K562 (cell line): Measurements from ENCODE around the gene STIL. TPM values are rescaled to one million over a fixed set of nuclear protein-coding genes. Genes with fewer than 3 reads are reported as not detected.

Experiments
- ATAC-seq: fragments of 200-7000 bp; cut with Tn5 transposase; 3 replicates; pipeline ENCODE4 v1.9.1; 2020; ENCODE audit warnings: moderate library complexity
- BruUV-seq: library from RNA; stranded (reverse); fragments of 400-500 nt; replicated peaks from 2 replicates; lab custom pipeline; 2021; lab: Mats Ljungman, UMichigan
- CTCF ChIA-PET: fragments of 300-600 bp; formaldehyde crosslinking; extraction: SDS; loops from one replicate; lab custom pipeline; 2021; ENCODE audit warnings: low intra/inter-chr PET ratio; lab: Yijun Ruan, JAX
- POLR2A ChIA-PET: fragments of 300-600, 350-650 bp; sonication (Branson Sonifier 250); formaldehyde crosslinking; extraction: SDS; loops from one replicate; lab custom pipeline; 2021; ENCODE audit warnings: antibody characterized with exemption, inconsistent platforms; lab: Yijun Ruan, JAX
- DNase-seq, 4 experiments: peaks; one replicate each; pipeline versions ENCODE4 v3.0.0 to v3.0.0-alpha.2; 2011 to 2018; ENCODE audit warnings: low spot score in 3 of 4, mixed read lengths in 3 of 4; ENCODE audit errors: extremely low read depth in 1 of 4
- FAIRE-seq: peaks from 2 replicates; lab custom pipeline; 2011; peaks lifted over from hg19 to GRCh38; lab: Jason Lieb, UNC
- H2AFZ ChIP-seq: 2 replicates; pipeline ENCODE4 v1.6.0; 2011; ENCODE audit warnings: low read depth, low read length, control low read depth, inconsistent platforms
- H3K27ac ChIP-seq: fragments of 200-600 bp; 3 replicates; pipeline ENCODE4 v1.8.0; 2011; ENCODE audit warnings: low read depth, mild to moderate bottlenecking, control low read depth, inconsistent platforms, low read length, moderate library complexity, mixed read lengths; ENCODE audit errors: extremely low read depth
- H3K27me3 ChIP-seq, 2 experiments: fragments of 300-600 bp in 1 of 2; 2 replicates in 1 of 2; 3 replicates in 1 of 2; pipeline versions ENCODE4 v1.6.0 to v1.8.0; 2011; ENCODE audit warnings: inconsistent platforms in 2 of 2, low read length in 2 of 2, mild to moderate bottlenecking in 1 of 2, mixed read lengths in 1 of 2, moderate library complexity in 1 of 2; ENCODE audit not compliant: control insufficient read depth in 2 of 2, insufficient read depth in 2 of 2
- H3K36me3 ChIP-seq: fragments of 300-600 bp; 3 replicates; pipeline ENCODE4 v1.8.0; 2011; ENCODE audit warnings: mild to moderate bottlenecking, low read length, inconsistent platforms; ENCODE audit not compliant: control insufficient read depth, insufficient read depth
- H3K4me1 ChIP-seq, 2 experiments: fragments of 200-600 bp in 1 of 2; replicated peaks in 1 of 2; 2 replicates in 1 of 2; 3 replicates in 1 of 2; pipeline versions ENCODE4 v1.5.1 to v1.8.0; 2011; ENCODE audit warnings: inconsistent platforms in 2 of 2, low read length in 2 of 2, mild to moderate bottlenecking in 1 of 2, mixed read lengths in 1 of 2, moderate library complexity in 1 of 2; ENCODE audit not compliant: control insufficient read depth in 2 of 2, insufficient read depth in 2 of 2
- H3K4me2 ChIP-seq: 2 replicates; pipeline ENCODE4 v1.6.1; 2011; ENCODE audit warnings: low read length, control low read depth, inconsistent platforms, mixed read lengths; ENCODE audit not compliant: insufficient read depth
- H3K4me3 ChIP-seq: fragments of 200-600 bp; sonication (generic), shearing (Covaris generic); 2 replicates; pipeline ENCODE4 v1.5.1; 2016; ENCODE audit warnings: control low read depth, inconsistent platforms
- H3K79me2 ChIP-seq: fragments of 200-600 bp; 3 replicates; pipeline ENCODE4 v1.8.0; 2011; ENCODE audit warnings: low read length, inconsistent platforms; ENCODE audit not compliant: control insufficient read depth, insufficient read depth
- H3K9ac ChIP-seq, 2 experiments: 2 replicates each; pipeline versions ENCODE4 v1.6.0 to v1.6.1; 2011; ENCODE audit warnings: low read depth in 2 of 2, low read length in 2 of 2, control low read depth in 1 of 2, inconsistent platforms in 1 of 2, mild to moderate bottlenecking in 1 of 2, mixed read lengths in 1 of 2; ENCODE audit not compliant: insufficient read depth in 1 of 2
- H3K9me1 ChIP-seq: one replicate; pipeline ENCODE4 v1.6.0; 2011; ENCODE audit warnings: inconsistent platforms, mild to moderate bottlenecking, low read length, moderate library complexity; ENCODE audit not compliant: control insufficient read depth, insufficient read depth
- H3K9me3 ChIP-seq: replicated peaks from 2 replicates; pipeline ENCODE4 v1.5.1; 2011; ENCODE audit warnings: low read depth, low read length, inconsistent platforms; ENCODE audit not compliant: control insufficient read depth, insufficient read depth
- H4K20me1 ChIP-seq: replicated peaks from 2 replicates; pipeline ENCODE4 v1.6.1; 2011; ENCODE audit warnings: low read length, inconsistent platforms, mixed read lengths; ENCODE audit not compliant: control insufficient read depth, insufficient read depth
- EP300 ChIP-seq: IDR thresholded peaks from 2 replicates; pipeline ENCODE4 v1.6.1; 2012; ENCODE audit warnings: low read length, improper control_type of control experiment
- KLF1 ChIP-seq: fragments of 450-650 bp; IDR thresholded peaks from 2 replicates; pipeline ENCODE4 v1.6.1; 2016; ENCODE audit warnings: missing genetic modification characterization, missing compliant biosample characterization
- POLR2B ChIP-seq: fragments of 450-650 bp; IDR thresholded peaks from 2 replicates; pipeline ENCODE4 v1.6.1; 2018; ENCODE audit warnings: low read depth; ENCODE audit not compliant: partially characterized antibody
- RBFOX2 ChIP-seq: fragments of 200-400 bp; formaldehyde crosslinking; IDR thresholded peaks from 2 replicates; pipeline ENCODE4 v1.6.1; 2017; ENCODE audit warnings: low read depth, mild to moderate bottlenecking, low read length, moderate library complexity
- TFAM ChIP-seq: fragments of 250-450 bp; sonication (Bioruptor Pico); conservative IDR thresholded peaks from 2 replicates; pipeline ENCODE4 v1.5.0; 2021; ENCODE audit warnings: mild to moderate bottlenecking, moderate library complexity
- ZKSCAN1 ChIP-seq: fragments of 150-350 bp; IDR thresholded peaks from 2 replicates; pipeline ENCODE4 v1.6.1; 2016; ENCODE audit warnings: low read depth, low read length
- ZNF830 ChIP-seq: fragments of 250-450 bp; sonication (Bioruptor Pico); IDR thresholded peaks from 2 replicates; pipeline ENCODE4 v1.5.0; 2021; ENCODE audit warnings: mild to moderate bottlenecking
- WGBS: fragments of 100-300 bp; shearing (Covaris generic); methylation state at CpG from one replicate; pipeline ENCODE4 v1.1.6; 2016; ENCODE audit warnings: low coverage, mixed read lengths; ENCODE audit not compliant: insufficient coverage; ENCODE audit errors: missing lambda C conversion rate; 5-methylcytosine and 5-hydroxymethylcytosine counted together
- in situ Hi-C: fragments of 300-500 bp; cut with MboI; formaldehyde crosslinking; loops from 4 replicates; pipeline ENCODE4 v1.15.0; 2018; ENCODE audit warnings: inconsistent platforms, mixed read lengths
- intact Hi-C: fragments of 100-400 bp; cut with micrococcal nuclease; formaldehyde crosslinking; loops from 2 replicates; pipeline ENCODE4 v1.14.2; 2022
- polyA plus RNA-seq, 8 experiments: library from polyadenylated mRNA; depleted of rRNA in 4 of 8; stranded (reverse) in 5 of 8; unstranded in 3 of 8; fragments of >200 nt; fragmentation: Nextera tagmentation in 2 of 8; fragmentation: Illumina TruSeq in 1 of 8; extraction: Ambion mirVana in 2 of 8; extraction: Trizol in 1 of 8; gene quantifications; 2 replicates each; pipeline versions ENCODE4 v1.2.1 to v1.2.3, GENCODE V29; 2011 to 2014; ENCODE audit warnings: inconsistent platforms in 1 of 8, missing spikeins in 1 of 8
- total RNA-seq, 7 experiments: library from RNA; depleted of rRNA in 6 of 7; stranded (reverse); fragments of >200 nt in 6 of 7; fragmentation: Illumina TruSeq in 2 of 7; extraction: Trizol in 2 of 7; gene quantifications; 2 replicates each; pipeline versions ENCODE4 v1.2.1 to v1.2.3, GENCODE V29; 2011 to 2021; ENCODE audit warnings: low replicate concordance in 1 of 7

STIL gene
- total and polyA plus RNA-seq, 9 of the 15 experiments (the other 6 are each of a cell fraction or from before 2014, with no cell fraction given): 10.5 to 77.4 (median 39.6) TPM

DNA sequence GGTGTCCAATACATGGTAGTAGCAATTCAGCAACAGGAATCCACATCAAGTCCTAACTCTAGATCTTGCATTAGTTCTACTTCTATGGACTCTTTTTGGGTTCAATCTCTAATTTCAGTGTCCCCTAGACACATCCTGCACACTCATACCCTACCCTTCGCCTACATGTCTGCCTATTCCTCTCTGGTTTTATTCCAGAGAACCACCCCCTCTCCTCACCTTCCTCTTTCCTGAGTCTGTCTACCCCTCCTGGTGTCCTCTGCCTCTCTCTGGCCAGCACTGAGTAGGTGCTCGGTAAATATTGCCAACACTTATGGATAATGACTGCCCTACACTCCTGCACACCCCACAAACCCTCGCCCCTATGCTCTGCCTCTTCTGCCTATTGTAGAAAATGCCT is 91.5 kb downstream of the STIL start:
- Histone ChIP-seq H3K9me3 (no peaks in the 10 kb centered on the region), H3K9me1 (peaks cover 16% of the 10 kb centered on the region), H3K36me3 (peaks cover 94% of the 10 kb centered on the region), H2AFZ (no peak overlapping the region), H3K27ac (no peak overlapping the region), H3K79me2 (peaks cover 68% of the 10 kb centered on the region), H3K4me3 (no peak overlapping the region), H4K20me1 (peaks cover 28% of the 10 kb centered on the region; the same call in 1 of the 2 replicates), H3K9ac (no peak overlapping the region; a peak in 1 of 4 replicates), H3K27me3 (no peaks in the 10 kb centered on the region), H3K4me2 (no peak overlapping the region), H3K4me1 (peaks cover 21 to 28% of the 10 kb centered on the region in 2 experiments; a peak in 4 of 5 replicates)
- POLR2A ChIA-PET: interaction anchor here (0.7 to 4.3 kb wide), 5 partner anchors 6 to 41 kb away, joined by 3 to 41 read pairs (median 4); no protein-coding TSS in a partner anchor
- DNase-seq (peak in 1 of 4 experiments; percentile 6), ATAC-seq (no peak), FAIRE-seq (peak; percentile 62)
- no TSS peak for BruUV-seq
- 97% methylated on average over 3 of the region's 3 CpGs for WGBS
- intact Hi-C loops: no loop called here
- CTCF ChIA-PET: no interaction called here
- in situ Hi-C loops: no loop called here
- TF ChIP-seq TFAM (CRISPR knock-in tag): no peak
- no peak for TF ChIP-seq EP300
- peak; percentile 82 for TF ChIP-seq ZKSCAN1
- TF ChIP-seq POLR2B: peak; percentile 18
- no peak for TF ChIP-seq ZNF830
- 0 out of 2 replicates have a peak, but pooled peaks have one; percentile 3 for TF ChIP-seq RBFOX2
- no peak for TF ChIP-seq KLF1 (tag)
